ENCODE results near the gene ADK. TPM values are rescaled to one million over a fixed set of nuclear protein-coding genes. Genes with fewer than 3 reads are reported as not detected.
A peak's percentile ranks its signal among the peaks of the same experiment; 100 is the strongest.

Gene ADK
- total RNA-seq, 2 experiments from 2014 or later = 56.9 to 57.5 TPM

DNA sequence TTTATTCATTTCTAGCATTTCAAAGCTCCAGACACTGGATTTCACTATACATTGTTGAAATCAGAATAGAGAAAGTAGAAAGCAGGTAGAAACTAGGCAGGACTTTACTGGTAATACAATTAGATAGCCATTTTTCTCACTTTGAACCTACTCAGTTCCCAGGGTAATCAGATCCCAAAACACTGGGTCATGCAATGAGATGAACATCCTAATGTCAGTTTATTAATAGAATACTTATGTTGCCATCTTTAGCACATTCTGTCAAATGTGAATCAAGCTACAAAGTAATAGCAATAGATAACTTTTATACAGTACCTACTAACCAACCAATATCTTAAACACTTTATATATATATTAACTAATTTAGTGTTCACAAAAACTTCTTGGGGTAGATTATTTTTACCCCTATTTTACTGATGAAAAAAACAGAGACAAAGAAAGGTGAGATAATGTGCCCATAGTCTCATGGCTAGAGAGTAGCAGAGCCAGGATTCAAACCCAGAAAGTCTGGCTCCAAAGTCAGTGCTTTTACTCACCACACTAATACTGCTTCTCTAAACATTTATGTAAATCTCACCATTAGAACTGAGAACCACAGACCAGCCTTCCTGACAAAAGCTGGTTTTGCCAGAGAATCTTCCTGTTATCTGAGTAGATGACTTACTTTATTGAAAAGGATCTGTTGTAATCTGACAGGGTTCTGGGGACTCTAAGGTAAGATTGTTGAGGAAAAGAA is 521.6 kb downstream of the ADK start:
- Mint-ChIP-seq H3K4me3 (no peak overlapping the region), H3K4me1 (ENCODE audit: low read depth) (peaks cover 4% of the 10 kb centered on the region), H3K9me3 (peaks cover 6% of the 10 kb centered on the region), H3K36me3 (ENCODE audit: low read depth) (peaks cover 44% of the 10 kb centered on the region), H3K27me3 (no peaks in the 10 kb centered on the region), H3K27ac (no peak overlapping the region)
- ChIA-PET POLR2A (interaction anchor here (0.6 kb wide), 1 partner anchor 422 kb away, joined by 3 read pairs; no protein-coding TSS in a partner anchor), CTCF (interaction anchor here (1.5 kb wide), 2 partner anchors 9 to 426 kb away, joined by 3 to 4 read pairs; no protein-coding TSS in a partner anchor)
- intact Hi-C loops (cut with micrococcal nuclease) = no loop called here
- TF ChIP-seq, protein P1, sequence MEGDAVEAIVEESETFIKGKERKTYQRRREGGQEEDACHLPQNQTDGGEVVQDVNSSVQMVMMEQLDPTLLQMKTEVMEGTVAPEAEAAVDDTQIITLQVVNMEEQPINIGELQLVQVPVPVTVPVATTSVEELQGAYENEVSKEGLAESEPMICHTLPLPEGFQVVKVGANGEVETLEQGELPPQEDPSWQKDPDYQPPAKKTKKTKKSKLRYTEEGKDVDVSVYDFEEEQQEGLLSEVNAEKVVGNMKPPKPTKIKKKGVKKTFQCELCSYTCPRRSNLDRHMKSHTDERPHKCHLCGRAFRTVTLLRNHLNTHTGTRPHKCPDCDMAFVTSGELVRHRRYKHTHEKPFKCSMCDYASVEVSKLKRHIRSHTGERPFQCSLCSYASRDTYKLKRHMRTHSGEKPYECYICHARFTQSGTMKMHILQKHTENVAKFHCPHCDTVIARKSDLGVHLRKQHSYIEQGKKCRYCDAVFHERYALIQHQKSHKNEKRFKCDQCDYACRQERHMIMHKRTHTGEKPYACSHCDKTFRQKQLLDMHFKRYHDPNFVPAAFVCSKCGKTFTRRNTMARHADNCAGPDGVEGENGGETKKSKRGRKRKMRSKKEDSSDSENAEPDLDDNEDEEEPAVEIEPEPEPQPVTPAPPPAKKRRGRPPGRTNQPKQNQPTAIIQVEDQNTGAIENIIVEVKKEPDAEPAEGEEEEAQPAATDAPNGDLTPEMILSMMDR (IDR thresholded peaks at IDR 0.05) = no peak
- ATAC-seq (no peak), DNase-seq (no peak)

DNA sequence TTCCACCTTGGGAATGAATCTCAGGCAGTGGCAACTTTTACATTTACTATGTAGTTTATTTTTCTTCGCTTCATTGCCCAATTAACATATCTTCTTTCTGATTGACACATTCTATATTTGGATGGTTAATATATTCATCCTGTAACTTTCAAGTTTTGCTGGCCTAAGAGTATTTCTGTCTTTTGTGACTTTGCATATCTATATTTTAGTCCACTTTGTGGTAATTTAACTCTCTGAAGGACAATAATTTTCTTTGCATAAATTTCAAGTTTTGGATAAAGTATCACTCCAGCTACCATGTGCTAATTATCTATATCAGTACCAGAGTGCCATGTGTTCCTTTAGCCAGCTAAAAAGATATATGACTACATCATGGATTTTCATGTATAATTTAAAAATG is 523.9 kb downstream of the ADK start:
- ChIA-PET POLR2A (no interaction called here), CTCF (no interaction called here)
- ATAC-seq (no peak), DNase-seq (no peak)
- no peak overlapping the region for H3K4me3 Mint-ChIP-seq
- H3K27ac Mint-ChIP-seq = no peak overlapping the region
- H3K4me1 Mint-ChIP-seq (ENCODE audit: low read depth) = peaks cover 8% of the 10 kb centered on the region
- no peaks in the 10 kb centered on the region for H3K27me3 Mint-ChIP-seq
- peaks cover 6% of the 10 kb centered on the region for H3K9me3 Mint-ChIP-seq
- peaks cover 44% of the 10 kb centered on the region for H3K36me3 Mint-ChIP-seq (ENCODE audit: low read depth)
- intact Hi-C loops (cut with micrococcal nuclease) = no loop called here
- TF ChIP-seq, protein P1 (IDR thresholded peaks at IDR 0.05) = no peak

DNA sequence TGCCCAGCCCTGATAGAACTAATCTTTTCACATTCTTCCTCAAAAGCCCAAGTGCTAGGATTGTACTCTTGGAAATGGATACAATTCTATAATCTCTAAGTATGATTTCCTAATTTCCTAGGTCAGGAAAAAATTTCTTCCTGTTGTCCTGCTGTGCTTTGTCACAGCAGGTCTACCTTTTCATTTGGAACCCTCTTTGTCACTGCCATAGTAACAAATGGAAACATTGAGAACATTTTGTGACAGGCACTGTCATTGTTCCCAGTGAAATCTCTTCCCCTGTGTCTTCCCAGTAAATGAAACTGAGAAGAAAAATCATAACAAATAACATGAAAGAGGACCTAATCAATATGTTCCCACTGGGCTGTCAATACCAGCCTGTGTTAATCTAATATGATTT is 524.5 kb downstream of the ADK start:
- Mint-ChIP-seq H3K27me3 (no peaks in the 10 kb centered on the region), H3K36me3 (ENCODE audit: low read depth) (peaks cover 43% of the 10 kb centered on the region), H3K9me3 (peaks cover 6% of the 10 kb centered on the region), H3K4me3 (no peak overlapping the region), H3K4me1 (ENCODE audit: low read depth) (peaks cover 8% of the 10 kb centered on the region), H3K27ac (no peak overlapping the region)
- ATAC-seq (no peak), DNase-seq (no peak)
- ChIA-PET POLR2A (no interaction called here), CTCF (no interaction called here)
- intact Hi-C loops (cut with micrococcal nuclease) = no loop called here
- TF ChIP-seq, protein P1 (IDR thresholded peaks at IDR 0.05) = no peak

DNA sequence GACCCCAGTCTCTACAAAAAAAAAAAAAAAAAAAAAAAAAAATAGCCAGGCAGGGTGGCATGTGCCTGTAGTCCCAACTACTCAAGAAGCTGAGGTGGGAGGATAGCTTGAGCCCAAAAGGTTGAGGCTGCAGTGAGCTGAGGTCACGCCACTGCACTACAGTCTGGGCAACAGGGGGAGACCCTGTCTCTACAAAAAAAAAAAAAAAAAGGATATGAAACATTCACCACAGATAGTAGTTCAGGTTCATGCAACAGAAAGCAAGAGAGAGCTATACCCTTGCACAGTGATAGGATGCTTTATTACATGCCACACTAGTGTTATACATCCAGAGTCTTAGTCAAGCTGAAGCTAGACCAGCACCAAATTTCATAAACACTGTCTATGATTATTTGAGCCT is 526.9 kb downstream of the ADK start:
- intact Hi-C loops (cut with micrococcal nuclease) = no loop called here

More for the DNA sequence above, 526.9 kb downstream of the ADK start:
- POLR2A ChIA-PET = no interaction called here
- CTCF ChIA-PET = interaction anchor here (0.7 to 1.1 kb wide), 2 partner anchors 10 to 46 kb away, joined by 3 to 4 read pairs; no protein-coding TSS in a partner anchor
- peaks cover 24% of the 10 kb centered on the region for H3K4me1 Mint-ChIP-seq (ENCODE audit: low read depth)
- no peak overlapping the region for H3K4me3 Mint-ChIP-seq
- no peaks in the 10 kb centered on the region for H3K27me3 Mint-ChIP-seq
- peaks cover 32% of the 10 kb centered on the region for H3K36me3 Mint-ChIP-seq (ENCODE audit: low read depth)
- TF ChIP-seq, protein P1 (IDR thresholded peaks at IDR 0.05) = no peak
- peaks cover 4% of the 10 kb centered on the region for H3K9me3 Mint-ChIP-seq
- peak; percentile 20 for ATAC-seq
- no peak overlapping the region for H3K27ac Mint-ChIP-seq
- no peak for DNase-seq

Data from activated CD8-positive, alpha-beta T cell treated with anti-CD3 and anti-CD28 coated beads for 36 hours (primary cell).